H9 (cell line): ENCODE data around the gene ART3. TPM values are rescaled to one million over a fixed set of nuclear protein-coding genes. Genes with fewer than 3 reads are reported as not detected.

Experiments used
- DNase-seq: peaks from one replicate; pipeline ENCODE4 v3.0.0-alpha.2; 2017
- H2AFZ ChIP-seq: one replicate; pipeline ENCODE4 v1.6.1; 2013; ENCODE audit warnings: mild to moderate bottlenecking, low read length, control low read depth, moderate library complexity
- H2AK5ac ChIP-seq: 2 replicates; pipeline ENCODE4 v1.6.1; 2013; ENCODE audit warnings: low read length, control low read depth, mixed read lengths; ENCODE audit not compliant: insufficient read length
- H2BK120ac ChIP-seq: one replicate; pipeline ENCODE4 v1.6.1; 2013; ENCODE audit warnings: low read depth, mild to moderate bottlenecking, low read length, control low read depth, inconsistent platforms; ENCODE audit not compliant: poor library complexity, severe bottlenecking
- H2BK12ac ChIP-seq: 2 replicates; pipeline ENCODE4 v1.6.1; 2013; ENCODE audit warnings: low read length, control low read depth, mixed read lengths, low read depth; ENCODE audit not compliant: insufficient read length
- H2BK15ac ChIP-seq: 2 replicates; pipeline ENCODE4 v1.6.1; 2013; ENCODE audit warnings: low read depth, low read length, control low read depth
- H2BK20ac ChIP-seq: one replicate; pipeline ENCODE4 v1.6.1; 2013; ENCODE audit warnings: low read depth, mild to moderate bottlenecking, low read length, control low read depth, inconsistent platforms; ENCODE audit not compliant: poor library complexity, severe bottlenecking
- H2BK5ac ChIP-seq: 2 replicates; pipeline ENCODE4 v1.6.1; 2013; ENCODE audit warnings: low read length, control low read depth, mixed read lengths; ENCODE audit not compliant: insufficient read length
- H3K14ac ChIP-seq: 2 replicates; pipeline ENCODE4 v1.6.1; 2013; ENCODE audit warnings: low read length, control low read depth; ENCODE audit not compliant: insufficient read depth
- H3K18ac ChIP-seq: 2 replicates; pipeline ENCODE4 v1.6.1; 2013; ENCODE audit warnings: low read depth, mild to moderate bottlenecking, mixed read lengths, low read length, control low read depth; ENCODE audit not compliant: insufficient read length
- H3K23ac ChIP-seq: 2 replicates; pipeline ENCODE4 v1.6.1; 2013; ENCODE audit warnings: low read length, control low read depth, mixed read lengths, low read depth; ENCODE audit not compliant: insufficient read length
- H3K23me2 ChIP-seq: 2 replicates; pipeline ENCODE4 v1.6.1; 2013; ENCODE audit warnings: low read depth, mild to moderate bottlenecking, mixed read lengths, low read length, control low read depth; ENCODE audit not compliant: insufficient read length, poor library complexity, severe bottlenecking
- H3K27ac ChIP-seq: 2 replicates; pipeline ENCODE4 v1.5.1; 2013; ENCODE audit warnings: low read length, control low read depth, mixed read lengths, low read depth; ENCODE audit not compliant: insufficient read length
- H3K27me3 ChIP-seq: 2 replicates; pipeline ENCODE4 v1.6.1; 2013; ENCODE audit warnings: low read length, control low read depth, inconsistent platforms; ENCODE audit not compliant: insufficient read depth
- H3K4ac ChIP-seq: 2 replicates; pipeline ENCODE4 v1.6.1; 2013; ENCODE audit warnings: low read depth, mild to moderate bottlenecking, control low read depth, inconsistent platforms, low read length, moderate library complexity
- H3K4me1 ChIP-seq: 2 replicates; pipeline ENCODE4 v1.6.1; 2013; ENCODE audit warnings: low read length, control low read depth, inconsistent platforms; ENCODE audit not compliant: insufficient read depth
- H3K4me2 ChIP-seq: 2 replicates; pipeline ENCODE4 v1.6.1; 2013; ENCODE audit warnings: low read length, control low read depth, mixed read lengths; ENCODE audit not compliant: insufficient read length, insufficient read depth
- H3K56ac ChIP-seq: 2 replicates; pipeline ENCODE4 v1.6.1; 2013; ENCODE audit warnings: low read depth, mild to moderate bottlenecking, mixed read lengths, low read length, control low read depth; ENCODE audit not compliant: insufficient read length
- H3K79me1 ChIP-seq: 2 replicates; pipeline ENCODE4 v1.6.1; 2013; ENCODE audit warnings: low read depth, mild to moderate bottlenecking, moderate library complexity, low read length, control low read depth, inconsistent platforms; ENCODE audit not compliant: insufficient read depth, poor library complexity, severe bottlenecking
- H3K79me2 ChIP-seq: 2 replicates; pipeline ENCODE4 v1.6.1; 2013; ENCODE audit warnings: low read length, control low read depth, inconsistent platforms; ENCODE audit not compliant: insufficient read depth
- H3K9ac ChIP-seq: 2 replicates; pipeline ENCODE4 v1.6.1; 2013; ENCODE audit warnings: low read length, control low read depth, mixed read lengths; ENCODE audit not compliant: insufficient read length; ENCODE audit errors: extremely low read depth
- H3K9me3 ChIP-seq: one replicate; pipeline ENCODE4 v1.6.1; 2013; ENCODE audit warnings: low read depth, low read length, inconsistent platforms; ENCODE audit not compliant: control insufficient read depth
- H3T11ph ChIP-seq: one replicate; pipeline ENCODE4 v1.6.1; 2013; ENCODE audit warnings: mild to moderate bottlenecking, low read length, control low read depth, inconsistent platforms
- H4K20me1 ChIP-seq: one replicate; pipeline ENCODE4 v1.6.1; 2013; ENCODE audit not compliant: control insufficient read depth, insufficient read length, insufficient read depth
- H4K5ac ChIP-seq: 2 replicates; pipeline ENCODE4 v1.6.1; 2013; ENCODE audit warnings: low read depth, mild to moderate bottlenecking, mixed read lengths, low read length, control low read depth; ENCODE audit not compliant: insufficient read length
- H4K8ac ChIP-seq: replicated peaks from 2 replicates; pipeline ENCODE4 v1.6.1; 2013; ENCODE audit warnings: low read length, control low read depth, mixed read lengths, low read depth; ENCODE audit not compliant: insufficient read length
- H4K91ac ChIP-seq: 2 replicates; pipeline ENCODE4 v1.6.1; 2013; ENCODE audit warnings: low read depth, mild to moderate bottlenecking, moderate library complexity, mixed read lengths, low read length, control low read depth; ENCODE audit not compliant: insufficient read length
- H3K27ac Mint-ChIP-seq, 3 experiments: 2 replicates in 2 of 3; 3 replicates in 1 of 3; pipeline ENCODE4 v1.8.0; 2020 to 2021; ENCODE audit warnings: mixed read lengths in 3 of 3, mild to moderate bottlenecking in 1 of 3, moderate library complexity in 1 of 3
- H3K27me3 Mint-ChIP-seq: 2 replicates; pipeline ENCODE4 v1.8.0; 2021; ENCODE audit warnings: low read depth, mild to moderate bottlenecking, moderate library complexity, mixed read lengths
- H3K36me3 Mint-ChIP-seq, 3 experiments: 2 replicates in 2 of 3; 3 replicates in 1 of 3; pipeline ENCODE4 v1.8.0; 2020 to 2021; ENCODE audit warnings: low read depth in 3 of 3, mixed read lengths in 3 of 3; ENCODE audit not compliant: insufficient read depth in 1 of 3
- H3K4me1 Mint-ChIP-seq, 2 experiments: 2 replicates each; pipeline ENCODE4 v1.8.0; 2020; ENCODE audit warnings: mixed read lengths in 2 of 2
- H3K4me3 Mint-ChIP-seq, 2 experiments: 2 replicates in 1 of 2; 3 replicates in 1 of 2; pipeline ENCODE4 v1.8.0; 2020 to 2021; ENCODE audit warnings: mild to moderate bottlenecking in 2 of 2, mixed read lengths in 2 of 2, moderate library complexity in 1 of 2
- H3K9me3 Mint-ChIP-seq, 2 experiments: 2 replicates in 1 of 2; 3 replicates in 1 of 2; pipeline ENCODE4 v1.8.0; 2020; ENCODE audit warnings: mild to moderate bottlenecking in 2 of 2, mixed read lengths in 2 of 2, moderate library complexity in 1 of 2
- CTCF ChIP-seq: fragments of 200-600 bp; sonication (generic); conservative IDR thresholded peaks from 3 replicates; pipeline ENCODE4 v1.8.0; 2021; ENCODE audit warnings: antibody characterized with exemption, mild to moderate bottlenecking
- total RNA-seq: library from RNA; stranded (reverse); gene quantifications from 2 replicates; pipeline ENCODE4 v1.2.1, GENCODE V29; 2021

ART3 gene
- total RNA-seq, 1 experiment from 2014 or later = 0.74 TPM

DNA sequence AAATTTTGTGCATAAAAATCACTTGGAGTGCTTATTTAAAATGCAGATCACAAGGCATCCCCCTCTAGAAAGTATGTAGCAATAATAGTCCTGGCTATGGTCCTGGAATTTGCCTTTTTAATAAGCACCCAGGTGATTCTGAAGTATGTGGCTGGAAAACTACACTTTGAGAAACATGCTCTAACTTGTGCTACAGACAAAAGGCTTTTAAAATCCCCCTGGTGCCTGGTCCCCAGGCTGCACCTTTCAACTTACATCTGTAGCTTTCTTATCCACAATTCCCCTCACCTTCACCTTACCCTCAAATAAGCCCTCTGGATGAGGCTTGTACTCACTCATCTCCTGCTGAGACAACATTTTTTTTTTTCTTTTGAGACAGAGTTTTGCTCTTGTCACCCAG lies 21.1 kb downstream of the ART3 start:
- no peak overlapping the region for H2AK5ac ChIP-seq
- no peak overlapping the region for H3K18ac ChIP-seq
- H3K23me2 ChIP-seq = no peaks in the 10 kb centered on the region
- no peak overlapping the region for H3K27ac ChIP-seq
- no peak overlapping the region for H3K56ac ChIP-seq
- no peak overlapping the region for H2BK5ac ChIP-seq
- no peak overlapping the region for H3K14ac ChIP-seq
- peaks cover 11 to 15% of the 10 kb centered on the region in 2 experiments for H3K4me1 Mint-ChIP-seq
- H3K79me2 ChIP-seq = no peaks in the 10 kb centered on the region
- H4K5ac ChIP-seq = no peak overlapping the region
- H2BK20ac ChIP-seq = no peak overlapping the region
- H3K36me3 Mint-ChIP-seq = peaks cover 0 to 6% (median 0%) of the 10 kb centered on the region in 3 experiments; a peak in 1 of 7 replicates
- H4K91ac ChIP-seq = no peak overlapping the region
- no peak overlapping the region for H2BK12ac ChIP-seq
- no peaks in the 10 kb centered on the region for H3K79me1 ChIP-seq
- DNase-seq = no peak
- H3K4ac ChIP-seq = no peak overlapping the region
- no peak overlapping the region for H3K23ac ChIP-seq
- TF ChIP-seq CTCF = no peak; the same call in 2 of the 3 replicates
- H3K4me3 Mint-ChIP-seq = no peak overlapping the region
- no peak overlapping the region for H3K4me2 ChIP-seq
- no peak overlapping the region for H4K8ac ChIP-seq
- no peaks in the 10 kb centered on the region for H4K20me1 ChIP-seq
- no peak overlapping the region for H3K9ac ChIP-seq
- H3K27ac Mint-ChIP-seq = peak overlapping the region in 1 of 3 experiments; percentile 82; a peak in 1 of 7 replicates
- H3K9me3 Mint-ChIP-seq = no peaks in the 10 kb centered on the region; a peak in 1 of 5 replicates
- no peak overlapping the region for H2BK15ac ChIP-seq
- no peak overlapping the region for H2AFZ ChIP-seq
- no peak overlapping the region for H2BK120ac ChIP-seq
- H3K27me3 ChIP-seq = no peaks in the 10 kb centered on the region
- no peaks in the 10 kb centered on the region for H3K27me3 Mint-ChIP-seq
- no peak overlapping the region for H3T11ph ChIP-seq
- H3K9me3 ChIP-seq = no peaks in the 10 kb centered on the region
- no peaks in the 10 kb centered on the region; the same call in 1 of the 2 replicates for H3K4me1 ChIP-seq
